GM18498 (cell line): Measurements from ENCODE around the gene HYAL2.
"Not testable (repeated sequence)": the region's sequence is repeated elsewhere in the genome, so short reads cannot be mapped to it uniquely, and the experiment has no call there.

Experiments used
- ATAC-seq: cut with Tn5 transposase; IDR thresholded peaks from one replicate; pipeline ENCODE4 v1.9.1; 2021; ENCODE audit warnings: mild to moderate bottlenecking, moderate library complexity; ENCODE audit not compliant: unreplicated experiment

Gene HYAL2

GRCh38 chr3:50314816-50315215 lies 7.7 kb downstream of the HYAL2 start:
- ATAC-seq: no peak

- no peak for ATAC-seq
Measured at GRCh38 chr3:50314342-50314741, 8.2 kb downstream of the HYAL2 start.

GRCh38 chr3:50312041-50312440 lies 10.5 kb downstream of the HYAL2 start:
- ATAC-seq: not testable (repeated sequence)

GRCh38 chr3:50304601-50305000 lies 17.9 kb downstream of the HYAL2 start:
- no peak for ATAC-seq

GRCh38 chr3:50303013-50303815 lies 19.3 kb downstream of the HYAL2 start, which contains the start of gene HYAL1:
HYAL1 (minus strand) TSS chr3:50303574; CDS start chr3:50302956, 618 bp downstream.
- no peak for ATAC-seq

GRCh38 chr3:50302095-50303012 lies 20.2 kb downstream of the HYAL2 start:
- no peak for ATAC-seq

- ATAC-seq: no peak
Measured at GRCh38 chr3:50300681-50301254, 21.8 kb downstream of the HYAL2 start.

GRCh38 chr3:50299929-50300680 lies 22.4 kb downstream of the HYAL2 start:
- ATAC-seq: no peak

- no peak for ATAC-seq
Measured at GRCh38 chr3:50299638-50299928, 23.0 kb downstream of the HYAL2 start.

- peak; percentile 89 for ATAC-seq
Measured at GRCh38 chr3:50298836-50299637, 23.5 kb downstream of the HYAL2 start, which contains the start of the genes HYAL3 and NAA80. HYAL3 (minus strand) TSS chr3:50299405; CDS start chr3:50295602, 3,803 bp downstream. NAA80 (minus strand) TSS chr3:50299405; CDS start chr3:50297463, 1,942 bp downstream.

GRCh38 chr3:50297896-50298725 lies 24.4 kb downstream of the HYAL2 start:
- ATAC-seq: no peak

- no peak for ATAC-seq
Measured at GRCh38 chr3:50297384-50297775, 25.2 kb downstream of the HYAL2 start.

GRCh38 chr3:50296721-50297383 lies 25.7 kb downstream of the HYAL2 start:
- ATAC-seq: no peak

- ATAC-seq: no peak
Measured at GRCh38 chr3:50295553-50296431, 26.8 kb downstream of the HYAL2 start.

GRCh38 chr3:50294492-50295403 lies 27.8 kb downstream of the HYAL2 start:
- no peak for ATAC-seq

GRCh38 chr3:50294089-50294488 lies 28.5 kb downstream of the HYAL2 start:
- ATAC-seq: no peak
